ENCODE results near the gene TMEFF2. TPM values are rescaled to one million over a fixed set of nuclear protein-coding genes. Genes with fewer than 3 reads are reported as not detected.

Gene TMEFF2
- total and polyA plus RNA-seq, 10 of the 15 experiments (the other 5 are each of a cell fraction or from before 2014, with no cell fraction given): not detected

- FAIRE-seq (no peak), ATAC-seq (peak; percentile 21), DNase-seq (ENCODE audit: low read depth, low spot score) (no peak)
- TF ChIP-seq BCLAF1 (IDR thresholded peaks at IDR 0.05) (no peak), SUZ12 (IDR thresholded peaks at IDR 0.05; ENCODE audit: unreplicated experiment) (peak; percentile 96), KLF5 (IDR thresholded peaks at IDR 0.05; ENCODE audit: partially characterized antibody) (no peak), EZH2 (IDR thresholded peaks at IDR 0.05; ENCODE audit: borderline replicate concordance, control insufficient read depth, low read depth, low read length) (peak; percentile 84; the same call in 1 of the 2 replicates), PBX3 (IDR thresholded peaks at IDR 0.05; ENCODE audit: insufficient replicate concordance, low read depth, low read length) (no peak), RFX5 (IDR thresholded peaks at IDR 0.05; ENCODE audit: low read depth, low read length) (no peak), SMC3 (IDR thresholded peaks at IDR 0.05; ENCODE audit: borderline replicate concordance, low read length) (no peak), CHD2 (IDR thresholded peaks at IDR 0.05; ENCODE audit: borderline replicate concordance, low read depth, low read length) (no peak), SREBF2 (IDR thresholded peaks at IDR 0.05; ENCODE audit: low read length) (no peak), EED (IDR thresholded peaks at IDR 0.05; ENCODE audit: low read depth) (no peak), NFIC (IDR thresholded peaks at IDR 0.05; ENCODE audit: low read depth, low read length) (no peak), ZNF207 (IDR thresholded peaks at IDR 0.05; ENCODE audit: borderline replicate concordance) (no peak)
- Histone ChIP-seq H3K4me3 (no peak overlapping the region), H3K36me3 (ENCODE audit: control insufficient read depth in 2 of 2, insufficient read depth in 2 of 2, low read length in 1 of 2) (no peaks in the 10 kb centered on the region), H3K4me2 (ENCODE audit: control insufficient read depth, insufficient read depth) (peak overlapping the region; percentile 41), H3K9me3 (replicated peaks; ENCODE audit: control insufficient read depth, insufficient read depth, low read length) (no peaks in the 10 kb centered on the region), H3K27me3 (replicated peaks in 1 of 2; ENCODE audit: control insufficient read depth in 2 of 2, insufficient read depth in 2 of 2, low read length in 1 of 2) (peaks cover 21 to 22% of the 10 kb centered on the region in 2 experiments), H3K27ac (ENCODE audit: control insufficient read depth, insufficient read depth) (no peak overlapping the region), H4K20me1 (ENCODE audit: control insufficient read depth, insufficient read depth) (no peaks in the 10 kb centered on the region), H3K79me2 (ENCODE audit: control insufficient read depth, insufficient read depth, low read length) (no peaks in the 10 kb centered on the region), H3K9ac (ENCODE audit: control insufficient read depth, insufficient read depth, low read length) (no peak overlapping the region), H2AFZ (ENCODE audit: control insufficient read depth, low read depth, low read length) (no peak overlapping the region; the same call in 1 of the 2 replicates), H3K4me1 (ENCODE audit: control insufficient read depth, insufficient read depth, low read length) (no peaks in the 10 kb centered on the region)
- WGBS (ENCODE audit: insufficient coverage, insufficient replicate concordance, low lambda C conversion rate, missing lambda C conversion rate): 15% methylated on average over 39 of the region's 44 CpGs
- BruUV-seq (replicated peaks): no TSS peak
- ChIA-PET SMC1A (ENCODE audit: uncharacterized antibody, unreplicated experiment) (no interaction called here), CTCF (interaction anchor here (1.2 kb wide), 1 partner anchor 384 kb away, joined by 3 read pairs; no protein-coding TSS in a partner anchor), RAD21 (ENCODE audit: unreplicated experiment) (no interaction called here), POLR2A (no interaction called here)
- in situ Hi-C loops (cut with MboI) (no loop called here), intact Hi-C loops (cut with micrococcal nuclease; ENCODE audit: unreplicated experiment) (no loop called here)
Measured at GRCh38 chr2:192195548-192196418, 1.1 kb upstream of the TMEFF2 start.
